GM21737 (cell line): ENCODE results near the gene TIMD4.
A peak's percentile ranks its signal among the peaks of the same experiment; 100 is the strongest.

ENCODE experiments used
- ATAC-seq: cut with Tn5 transposase; IDR thresholded peaks from one replicate; pipeline ENCODE4 v1.9.1; 2021; ENCODE audit warnings: mild to moderate bottlenecking, moderate library complexity; ENCODE audit not compliant: unreplicated experiment

TIMD4 gene

DNA sequence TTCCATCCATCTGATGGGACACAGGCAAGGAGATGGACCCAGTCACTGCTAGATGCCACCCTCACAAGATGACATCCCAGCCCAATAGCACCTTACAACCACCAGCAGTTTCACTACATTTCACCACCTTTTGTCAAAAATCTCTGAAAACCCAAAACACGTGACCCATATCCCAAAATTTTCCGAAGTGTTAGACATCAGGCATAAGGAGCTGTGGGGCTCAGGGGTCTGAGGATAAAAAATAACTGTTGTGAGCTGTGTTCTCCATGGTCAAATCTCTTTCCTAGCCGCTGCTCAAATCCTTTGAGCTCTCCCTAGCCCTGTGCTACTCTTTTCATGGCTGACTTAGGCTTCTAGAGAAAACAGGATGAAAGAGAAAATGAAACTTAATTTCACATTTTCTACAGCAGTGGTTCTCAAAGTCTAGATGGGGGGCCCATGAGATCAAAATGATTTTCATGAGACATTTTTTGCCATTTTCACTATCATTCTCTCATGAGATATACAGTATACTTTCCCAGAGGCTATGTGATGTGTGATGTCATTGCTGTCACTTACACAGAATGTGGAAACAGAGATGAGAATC, 40.7 kb downstream of the TIMD4 start:
- peak; percentile 49 for ATAC-seq

DNA sequence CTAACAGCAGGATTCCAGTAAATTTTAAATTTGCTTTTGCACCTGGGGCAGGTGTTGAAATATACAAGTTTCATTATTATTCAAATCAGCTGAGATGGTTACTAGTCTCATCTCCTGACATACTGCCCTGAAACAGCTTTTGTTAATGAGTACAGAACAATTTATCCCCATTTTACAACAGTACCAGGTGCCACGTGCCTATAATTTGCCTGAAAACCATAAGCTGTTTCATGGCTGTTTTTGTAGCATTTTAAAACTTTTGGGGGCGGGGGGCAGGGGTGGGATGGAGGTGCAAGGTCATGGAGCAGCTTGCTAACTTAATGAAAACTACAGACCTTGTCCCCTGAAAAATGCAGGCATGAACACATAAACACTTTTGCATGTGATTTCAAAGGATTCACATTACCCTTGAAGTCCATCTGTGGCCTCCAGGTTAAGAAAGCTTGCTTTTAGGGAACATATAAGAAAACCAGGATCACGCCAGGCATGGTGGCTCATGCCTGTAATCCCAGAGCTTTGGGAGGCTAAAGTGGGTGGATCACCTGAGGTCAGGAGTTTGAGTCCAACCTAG, 42.1 kb downstream of the TIMD4 start:
- ATAC-seq = peak; percentile 46

DNA sequence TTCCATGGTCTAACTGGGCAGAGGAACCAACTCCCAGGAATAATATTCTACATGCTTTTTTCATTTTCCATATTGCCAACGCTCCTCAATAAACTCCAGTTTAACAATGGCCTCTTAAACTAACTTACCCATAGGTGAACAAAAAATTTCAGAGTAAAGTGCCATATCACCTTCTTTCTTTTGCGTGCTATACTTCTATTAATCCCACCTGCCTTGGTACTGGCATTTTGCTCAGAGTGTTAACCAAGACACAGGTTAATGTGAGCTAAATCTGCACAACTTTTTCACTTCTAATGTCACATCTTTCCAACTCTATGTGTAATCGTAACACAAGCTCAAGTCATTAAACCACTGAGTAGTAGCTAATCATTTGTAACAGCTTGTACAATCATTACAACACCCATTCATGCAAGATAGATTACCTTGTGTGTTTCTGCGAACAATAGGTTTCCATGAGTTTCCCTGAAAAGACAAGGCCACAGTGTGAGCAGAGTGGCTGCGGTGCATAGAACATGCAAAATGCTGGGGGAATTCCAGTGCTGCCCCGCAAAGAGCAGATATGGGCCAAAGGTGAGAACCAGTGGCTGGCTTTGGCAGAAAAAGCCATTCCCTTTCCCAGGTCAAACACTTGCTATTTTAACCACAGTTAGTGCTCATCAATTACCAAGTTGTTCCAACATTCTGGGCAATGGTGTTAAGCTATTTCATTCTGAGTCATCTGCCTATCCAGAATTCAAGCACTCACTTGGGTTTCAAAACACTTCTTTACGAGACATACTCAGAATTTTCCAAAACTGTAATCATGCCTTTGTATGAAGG, 42.8 kb downstream of the TIMD4 start:
- ATAC-seq = peak; percentile 49

DNA sequence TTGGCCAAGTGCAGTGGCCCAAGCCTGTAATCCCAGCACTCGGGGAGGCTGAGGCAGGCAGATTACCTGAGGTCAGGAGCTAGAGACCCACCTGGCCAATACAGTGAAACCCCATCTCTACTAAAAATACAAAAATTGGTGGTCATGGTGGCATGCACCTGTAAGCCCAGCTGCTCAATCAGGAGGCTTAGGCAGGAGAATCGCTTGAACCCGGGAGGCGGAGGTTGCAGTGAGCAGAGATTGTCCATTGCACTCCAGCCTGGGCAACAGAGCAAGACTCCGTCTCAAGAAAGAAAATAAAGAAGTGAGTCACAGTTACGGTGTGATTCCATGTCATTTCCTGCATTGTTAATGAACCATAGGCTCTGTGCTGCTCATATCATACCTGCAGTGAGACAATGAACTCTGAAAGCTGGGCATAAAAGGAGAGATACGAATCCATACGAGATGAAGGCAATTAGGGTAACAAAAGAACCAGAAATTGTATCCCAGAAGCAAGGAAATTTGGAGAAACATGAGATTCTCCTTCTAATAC, 44.6 kb downstream of the TIMD4 start:
- ATAC-seq = no peak

DNA sequence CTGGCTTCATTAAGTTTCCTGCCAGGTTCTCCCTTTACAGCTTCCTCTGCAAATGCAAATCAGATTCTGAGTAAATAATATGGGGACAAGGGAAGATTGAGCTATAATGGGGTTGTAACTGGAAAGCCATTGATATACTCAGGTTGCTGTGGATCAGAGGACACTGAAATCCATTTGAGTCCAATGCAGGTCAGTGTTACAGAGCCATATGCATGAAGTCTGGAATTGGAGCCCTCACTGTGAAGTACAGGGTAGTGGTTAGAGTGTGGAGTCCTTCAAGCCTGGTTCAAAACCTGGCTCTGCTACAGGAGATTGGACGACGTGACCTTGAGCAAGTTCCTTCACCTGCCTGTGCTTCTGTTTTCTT, 48.7 kb downstream of the TIMD4 start:
- ATAC-seq = peak; percentile 14

DNA sequence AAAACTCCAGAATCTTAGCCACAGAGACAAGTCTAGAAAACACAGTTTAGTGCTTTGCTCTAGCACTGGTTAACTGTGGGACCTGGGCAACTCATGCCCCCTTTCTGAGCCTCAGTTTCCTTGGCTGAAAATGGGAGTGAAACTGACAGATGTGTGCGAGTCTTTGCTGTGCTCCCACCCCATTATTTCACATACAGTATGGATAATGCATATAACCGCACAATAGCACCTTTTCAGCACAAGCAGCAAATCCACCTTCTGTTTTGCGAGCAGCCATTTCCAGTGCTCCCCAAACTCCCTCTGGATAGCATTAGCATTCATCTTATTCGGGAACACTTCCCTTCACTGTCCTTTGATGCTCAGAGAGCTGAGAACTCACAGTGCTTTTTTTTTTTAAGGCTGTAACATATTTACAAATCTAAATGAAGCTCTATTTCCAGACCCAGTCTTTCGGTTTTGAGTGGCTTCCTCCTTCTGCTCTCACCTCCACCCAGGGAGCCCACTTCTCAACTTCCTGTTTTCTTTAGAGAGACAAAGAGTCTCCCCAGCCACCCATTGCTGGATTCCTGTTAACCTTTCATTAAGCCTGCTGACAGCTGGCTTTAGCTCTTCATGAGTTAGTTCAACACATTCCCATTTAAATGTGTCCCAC, 49.2 kb downstream of the TIMD4 start:
- peak; percentile 88 for ATAC-seq

DNA sequence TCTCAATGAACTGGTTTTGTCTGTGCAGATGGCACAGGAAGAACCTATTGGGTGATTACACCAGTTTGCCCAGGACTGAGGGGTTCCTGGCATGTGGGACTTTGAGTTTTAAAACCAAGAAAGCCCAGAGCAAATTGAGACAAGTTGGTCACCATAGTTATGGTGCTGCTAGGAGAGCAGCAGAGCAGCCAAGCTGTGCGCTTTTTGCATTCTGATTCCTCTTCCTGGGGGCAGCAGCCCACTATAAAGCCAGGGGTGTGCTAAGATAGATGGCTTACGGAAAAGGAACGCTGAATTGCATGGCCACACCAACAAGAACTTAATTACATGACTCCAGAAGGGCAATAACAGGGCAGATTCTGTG, 49.7 kb downstream of the TIMD4 start:
- ATAC-seq = no peak

DNA sequence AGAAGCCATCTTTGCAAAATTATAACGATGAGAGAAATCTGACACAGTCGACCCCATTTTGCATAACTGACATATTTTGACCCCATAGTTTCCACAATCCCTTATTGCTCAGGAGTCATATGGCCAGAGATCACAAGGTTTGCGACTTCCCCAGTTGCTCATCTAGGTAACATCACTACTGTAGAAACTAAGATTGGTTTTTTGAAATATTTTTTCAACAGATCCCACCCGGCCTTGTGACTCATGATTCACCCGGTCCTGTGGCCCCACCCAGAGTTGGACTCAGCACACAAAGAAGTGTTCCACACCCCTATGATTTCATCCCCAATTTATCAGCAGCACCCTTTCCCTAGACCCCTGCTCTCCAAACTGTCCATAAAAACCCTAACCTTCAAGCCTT, 50.2 kb downstream of the TIMD4 start:
- no peak for ATAC-seq

DNA sequence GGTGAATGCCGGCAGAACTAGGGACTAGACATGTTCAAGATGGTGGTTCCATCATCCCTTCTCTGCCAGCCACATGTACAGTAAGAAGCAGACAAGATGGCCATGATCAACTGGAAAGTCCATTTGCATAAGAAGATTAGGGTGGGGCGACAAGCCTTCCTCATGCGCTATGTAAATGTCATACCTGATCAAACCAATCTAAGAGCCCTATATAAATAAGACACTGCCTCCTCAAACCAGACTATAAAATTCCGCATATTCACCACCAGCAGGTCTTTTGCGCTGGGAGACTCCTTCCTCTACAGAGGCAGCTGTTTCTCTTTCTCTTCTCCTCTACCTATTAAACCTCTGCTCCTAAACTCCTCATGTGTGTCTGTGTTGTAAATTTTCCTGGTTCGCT, 53.8 kb downstream of the TIMD4 start:
- no peak for ATAC-seq

DNA sequence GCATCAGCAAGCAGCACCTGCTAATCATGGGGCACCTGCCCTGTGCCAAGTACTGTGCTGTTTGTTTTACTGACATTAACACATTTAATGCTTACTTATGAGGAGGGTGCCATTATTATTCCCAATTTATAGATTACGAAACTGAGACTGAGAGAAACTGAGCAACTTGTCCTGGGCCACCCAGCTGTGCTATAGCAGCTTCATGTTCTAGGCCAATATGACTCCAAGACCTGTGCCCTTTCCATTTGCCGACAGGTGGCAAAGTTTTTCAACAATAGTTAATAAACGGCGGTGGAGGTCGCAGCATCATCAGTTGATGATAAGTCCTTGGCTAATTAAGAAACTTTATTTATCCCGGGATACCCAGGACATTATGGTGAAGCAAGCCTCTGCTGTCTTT, 55.4 kb downstream of the TIMD4 start:
- ATAC-seq = no peak

DNA sequence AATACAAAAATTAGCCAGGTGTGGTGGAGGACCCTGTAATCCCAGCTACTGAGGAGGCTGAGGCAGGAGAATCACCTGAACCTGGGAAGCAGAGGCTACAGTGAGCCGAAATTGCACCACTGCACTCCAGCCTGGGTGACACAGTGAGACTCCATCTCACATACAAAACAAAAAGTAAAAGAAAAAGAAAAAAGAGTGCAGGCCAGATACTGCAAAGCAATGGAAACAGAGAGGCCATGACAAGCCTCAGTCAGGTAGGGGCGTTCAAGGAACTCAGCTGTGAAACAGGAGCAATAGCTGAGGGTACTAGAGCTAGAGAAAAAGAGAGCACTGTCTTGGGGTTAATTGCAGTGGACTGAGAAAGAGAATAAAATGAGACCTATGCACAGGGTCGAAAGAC, 56.2 kb downstream of the TIMD4 start:
- ATAC-seq = no peak

DNA sequence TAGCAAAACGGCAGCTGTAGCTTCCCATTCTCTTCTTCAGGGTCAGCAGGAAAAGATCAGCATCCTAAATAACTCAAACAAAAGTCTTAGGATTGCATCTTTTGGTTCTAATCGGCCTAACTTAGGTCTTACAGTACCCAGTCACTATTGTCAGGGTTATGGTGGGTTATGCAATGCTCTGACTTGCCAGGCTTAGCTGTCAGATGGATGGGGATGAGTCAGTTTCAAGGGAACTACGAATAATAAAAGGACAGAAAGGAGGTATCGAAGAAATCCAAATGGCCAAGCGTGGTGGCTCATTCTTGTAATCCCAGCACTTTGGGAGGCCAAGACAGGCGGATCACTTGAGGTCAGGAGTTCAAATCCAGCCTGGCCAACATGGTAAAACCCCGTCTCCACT, 66.5 kb downstream of the TIMD4 start:
- no peak for ATAC-seq

DNA sequence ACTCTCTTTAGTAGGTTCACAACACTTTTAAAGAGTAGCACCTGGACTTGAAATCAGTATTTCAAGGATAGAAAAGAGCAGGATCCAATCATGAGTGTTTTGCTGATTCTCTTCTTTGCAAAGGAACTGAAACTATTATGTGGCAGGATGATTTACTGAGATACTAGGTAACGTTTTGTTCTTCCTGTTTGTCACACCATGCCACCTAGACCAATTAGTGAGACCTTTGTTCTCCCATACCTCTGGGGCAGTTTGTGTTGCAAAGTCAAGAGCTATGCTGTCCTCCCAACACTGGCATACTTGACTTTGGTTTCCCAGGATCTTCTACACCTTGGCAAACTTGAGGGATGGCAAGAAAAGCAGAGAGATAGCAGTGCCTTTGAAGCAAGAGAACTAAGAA, 69.5 kb downstream of the TIMD4 start:
- ATAC-seq = peak; percentile 55

DNA sequence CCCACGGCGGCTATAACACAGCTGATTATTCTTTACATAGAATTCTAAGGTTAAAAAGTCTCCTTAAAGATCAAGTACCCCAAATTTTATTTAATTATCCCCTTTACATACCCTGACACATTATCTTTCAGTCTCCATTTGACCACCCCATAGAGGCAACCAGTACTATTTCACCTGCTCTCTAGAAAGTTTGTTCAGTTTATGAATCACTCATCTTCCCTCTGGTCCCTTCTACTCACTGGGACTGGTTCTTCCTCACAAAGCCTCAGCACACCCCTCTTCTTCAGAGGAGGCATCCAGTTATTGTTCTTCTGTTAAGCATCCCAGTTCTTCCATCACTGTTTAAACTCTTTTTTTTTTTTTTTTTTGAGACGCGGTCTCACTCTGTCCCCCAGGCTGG, 70.2 kb downstream of the TIMD4 start:
- ATAC-seq = no peak

DNA sequence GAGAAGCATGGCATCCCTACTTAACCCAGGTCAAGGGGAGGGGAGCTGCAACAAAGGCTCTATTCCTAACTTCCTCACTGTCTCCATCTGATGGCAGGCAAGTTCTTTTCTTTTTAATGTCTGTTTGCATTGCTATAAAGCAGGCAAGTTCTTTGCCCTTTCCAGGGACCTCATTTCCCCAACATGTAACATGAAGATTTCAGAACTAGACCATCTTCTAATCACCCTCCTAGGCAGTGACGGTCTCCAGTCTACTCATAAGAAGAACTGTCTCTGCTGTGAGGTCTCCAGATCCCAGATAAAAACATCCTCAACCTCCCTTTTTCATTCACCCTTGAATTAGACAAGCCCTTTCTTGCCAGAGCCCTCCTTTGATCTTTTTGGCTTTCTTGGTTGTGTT, 70.8 kb downstream of the TIMD4 start:
- no peak for ATAC-seq

DNA sequence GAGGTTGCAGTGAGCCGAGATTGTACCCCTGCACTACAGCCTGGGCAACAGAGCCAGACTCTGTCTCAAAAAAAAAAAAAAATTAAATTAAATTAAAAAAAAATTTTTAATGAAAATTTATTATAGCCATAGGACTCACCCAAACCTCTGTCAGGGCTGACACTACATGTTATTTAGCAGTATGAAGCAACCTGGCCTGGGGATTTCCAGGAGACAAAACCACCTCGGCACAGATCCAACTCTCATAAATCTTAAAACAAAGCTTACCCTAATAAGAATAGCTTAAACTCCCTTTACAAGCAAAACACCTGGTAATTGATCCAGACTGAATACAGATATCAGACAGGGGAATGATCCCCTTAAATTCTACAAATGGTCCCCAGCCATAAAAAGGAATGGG, 74.5 kb downstream of the TIMD4 start:
- ATAC-seq = no peak

DNA sequence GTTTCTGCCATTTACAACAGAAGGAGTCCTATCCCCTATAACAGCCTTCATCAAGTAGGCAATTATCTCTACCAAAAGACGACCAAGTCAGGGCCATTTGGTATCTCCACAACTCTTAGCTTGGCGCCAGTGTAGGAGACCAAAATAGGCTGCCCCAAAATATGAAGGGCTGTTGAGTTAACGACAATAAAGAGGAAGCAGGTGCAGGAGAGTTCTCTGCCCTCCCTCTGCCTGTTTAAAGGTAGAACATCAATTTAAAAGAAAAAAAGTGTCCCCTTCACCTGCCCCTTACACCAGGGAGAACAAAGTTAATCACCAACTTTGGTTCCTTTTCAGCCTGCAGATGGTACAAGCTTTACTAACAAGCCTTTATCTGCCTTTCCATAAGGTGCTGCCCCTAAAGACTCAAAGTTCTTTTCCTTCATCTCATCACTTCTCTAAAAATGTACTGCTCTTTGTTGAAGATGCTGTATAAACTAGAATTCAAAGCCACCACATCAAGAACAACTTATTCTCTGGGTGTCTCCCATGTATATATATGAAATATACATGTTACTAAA, 79.6 kb downstream of the TIMD4 start:
- peak; percentile 34 for ATAC-seq

DNA sequence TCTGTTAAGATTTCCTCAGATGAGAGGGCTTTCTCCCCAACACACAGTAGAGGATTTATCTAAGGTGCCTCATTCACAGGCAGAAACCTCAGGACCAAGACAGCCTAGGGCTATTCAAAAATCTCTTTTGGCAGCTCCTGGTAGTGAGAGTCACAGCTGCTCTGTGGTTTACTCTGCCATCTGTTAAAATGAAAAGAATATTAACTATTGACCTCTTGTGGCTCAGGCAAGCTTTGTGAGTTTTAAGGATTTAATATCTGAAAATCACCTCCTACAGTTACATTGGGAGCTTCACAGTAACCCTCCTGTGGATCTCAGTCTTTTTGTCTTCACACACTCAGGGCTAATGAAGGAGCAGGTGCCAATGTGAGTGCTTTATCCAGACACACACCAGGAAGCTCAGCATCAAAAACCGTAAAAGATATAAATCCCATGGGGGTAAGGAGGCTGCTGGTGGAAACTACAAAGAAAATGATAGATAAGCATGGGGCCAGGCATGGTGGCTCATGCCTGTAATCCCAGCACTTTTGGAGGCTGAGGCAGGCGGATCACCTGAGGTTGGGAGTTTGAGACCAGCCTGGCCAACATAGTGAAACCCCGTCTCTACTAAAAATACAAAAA, 83.3 kb downstream of the TIMD4 start:
- peak; percentile 88 for ATAC-seq

DNA sequence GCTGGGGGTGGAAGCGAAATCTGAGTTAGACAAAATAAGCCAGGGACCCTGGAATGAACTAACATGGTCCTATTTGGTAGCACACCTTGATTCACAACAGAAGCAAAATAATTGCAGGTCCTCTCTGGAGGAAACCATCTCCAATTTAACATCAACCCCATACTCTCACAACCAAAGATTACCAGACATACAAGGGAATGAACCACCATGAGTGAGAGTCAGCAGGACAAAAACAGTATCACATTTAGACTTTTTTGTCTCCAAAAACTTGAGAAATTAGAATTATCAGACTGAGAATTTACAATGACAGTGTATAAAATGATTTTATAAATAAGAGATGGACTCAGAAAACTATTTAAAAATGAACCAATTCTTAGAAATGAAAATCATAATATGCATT, 91.8 kb downstream of the TIMD4 start:
- ATAC-seq = no peak

DNA sequence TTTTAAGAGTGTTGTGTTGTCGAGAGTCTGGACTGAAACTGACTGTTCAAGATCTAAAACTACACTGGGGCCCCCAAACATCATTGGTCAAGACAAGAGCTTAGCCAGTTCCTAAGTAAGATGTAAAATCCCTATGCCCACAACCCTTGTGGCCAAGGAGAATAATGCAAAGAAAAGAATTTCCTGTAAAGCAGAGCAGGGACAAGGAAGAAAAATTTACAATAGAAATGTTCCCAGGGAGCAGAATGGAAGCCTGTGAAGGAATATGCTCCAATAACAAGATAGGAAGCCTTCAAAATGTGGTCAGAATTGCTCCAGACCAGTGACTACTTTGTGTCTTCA, 92.6 kb downstream of the TIMD4 start:
- ATAC-seq = no peak
